Panc1 (cell line): ENCODE results near the gene EPHA6. TPM values are rescaled to one million over a fixed set of nuclear protein-coding genes. Genes with fewer than 3 reads are reported as not detected.
"Not testable (repeated sequence)": the region's sequence is repeated elsewhere in the genome, so short reads cannot be mapped to it uniquely, and the experiment has no call there.

Source experiments
- ATAC-seq: fragments of 200-7000 bp; cut with Tn5 transposase; 2 replicates; pipeline ENCODE4 v1.9.1; 2020; ENCODE audit warnings: mild to moderate bottlenecking, moderate library complexity
- BruUV-seq: library from RNA; stranded (reverse); fragments of 400-500 nt; replicated peaks from 2 replicates; lab custom pipeline; 2021; lab: Mats Ljungman, UMichigan
- CTCF ChIA-PET: fragments of 300-600 bp; sonication (Branson Sonifier 250); formaldehyde crosslinking; loops from one replicate; lab custom pipeline; 2022; ENCODE audit warnings: antibody characterized with exemption; lab: Charles Lee
- POLR2A ChIA-PET: fragments of 300-600 bp; sonication (Branson Sonifier 250); formaldehyde crosslinking; loops from one replicate; lab custom pipeline; 2022; ENCODE audit warnings: antibody characterized with exemption; lab: Charles Lee
- DNase-seq: peaks from one replicate; pipeline ENCODE4 v3.0.0-alpha.2; 2010; ENCODE audit warnings: low read depth, low spot score
- H3K27ac ChIP-seq: 2 replicates; pipeline ENCODE4 v1.5.1; 2011; ENCODE audit warnings: mild to moderate bottlenecking, low read length, inconsistent platforms
- H3K27me3 ChIP-seq: fragments of 200-500 bp; sonication (Bioruptor generic); 2 replicates; pipeline ENCODE4 v1.6.0; 2014; ENCODE audit warnings: low read length, inconsistent platforms; ENCODE audit not compliant: control insufficient read depth, insufficient read depth
- H3K36me3 ChIP-seq: fragments of 200-500 bp; sonication (Bioruptor generic); 2 replicates; pipeline ENCODE4 v1.5.1; 2014; ENCODE audit warnings: inconsistent platforms, mild to moderate bottlenecking, low read length, moderate library complexity; ENCODE audit not compliant: control insufficient read depth, insufficient read depth
- H3K4me1 ChIP-seq: 2 replicates; pipeline ENCODE4 v1.5.1; 2011; ENCODE audit warnings: inconsistent platforms, mild to moderate bottlenecking, low read length, moderate library complexity; ENCODE audit not compliant: control insufficient read depth, insufficient read depth
- H3K4me3 ChIP-seq, 2 experiments: 2 replicates each; pipeline ENCODE4 v1.5.1; 2011 to 2012; ENCODE audit warnings: low read depth in 2 of 2, low read length in 2 of 2, mild to moderate bottlenecking in 2 of 2, inconsistent platforms in 1 of 2, moderate library complexity in 1 of 2
- H3K9me3 ChIP-seq: fragments of 200-500 bp; sonication (Bioruptor generic); 2 replicates; pipeline ENCODE4 v1.5.1; 2014; ENCODE audit warnings: low read depth, mild to moderate bottlenecking, inconsistent platforms, low read length, moderate library complexity; ENCODE audit not compliant: control insufficient read depth, insufficient read depth
- CTCF ChIP-seq: fragments of 450-650 bp; IDR thresholded peaks from 2 replicates; pipeline ENCODE4 v1.5.1; 2017; ENCODE audit warnings: mild to moderate bottlenecking
- POLR2AphosphoS5 ChIP-seq: IDR thresholded peaks from 2 replicates; pipeline ENCODE4 v1.6.1; 2012; ENCODE audit warnings: mild to moderate bottlenecking, low read depth, low read length, moderate library complexity
- REST ChIP-seq, 2 experiments: IDR thresholded peaks; 2 replicates each; pipeline ENCODE4 v1.6.1; 2011 to 2012; ENCODE audit warnings: low read depth in 2 of 2, control low read depth in 1 of 2, low read length in 1 of 2, mild to moderate bottlenecking in 1 of 2, moderate library complexity in 1 of 2; ENCODE audit not compliant: insufficient read depth in 1 of 2
- SIN3A ChIP-seq: IDR thresholded peaks from 2 replicates; pipeline ENCODE4 v1.6.1; 2012; ENCODE audit warnings: low read depth, mild to moderate bottlenecking, low read length, moderate library complexity, borderline replicate concordance; ENCODE audit not compliant: insufficient read depth
- TCF7L2 ChIP-seq: IDR thresholded peaks from 2 replicates; pipeline ENCODE4 v1.6.1; 2011; ENCODE audit warnings: mild to moderate bottlenecking, low read depth, low read length, inconsistent platforms
- in situ Hi-C: cut with HindIII; loops from 2 replicates; pipeline ENCODE4 v1.10.0; 2016; ENCODE audit warnings: low sequenced_read_pairs, low pct_unique_long_range_greater_than_20kb
- intact Hi-C: fragments of 100-400 bp; cut with micrococcal nuclease; formaldehyde crosslinking; loops from one replicate; pipeline ENCODE4 v1.10.0; 2022; ENCODE audit not compliant: unreplicated experiment
- total RNA-seq: library from RNA; stranded (reverse); gene quantifications from one replicate; pipeline ENCODE4 v1.2.1, GENCODE V29; 2021; ENCODE audit not compliant: unreplicated experiment

The EPHA6 gene
- total RNA-seq, 1 experiment from 2014 or later, result 0.57 TPM

- Histone ChIP-seq H3K36me3 (no peaks in the 10 kb centered on the region), H3K27ac (no peak overlapping the region), H3K9me3 (no peaks in the 10 kb centered on the region), H3K27me3 (no peaks in the 10 kb centered on the region), H3K4me3 (no peak overlapping the region), H3K4me1 (no peaks in the 10 kb centered on the region)
- CTCF ChIA-PET, result no interaction called here
- no TSS peak for BruUV-seq
- no peak for ATAC-seq
- in situ Hi-C loops (no loop called here), intact Hi-C loops (no loop called here)
- DNase-seq, result no peak
- POLR2A ChIA-PET, result no interaction called here
- TF ChIP-seq TCF7L2 (no peak), REST (IDR thresholded peaks at IDR 0.05; ENCODE audit: insufficient read depth in 1 of 2, low read depth in 2 of 2, low read length in 1 of 2) (no peak), SIN3A (no peak), CTCF (no peak), POLR2AphosphoS5 (no peak)
These were observed 454.8 kb downstream of the EPHA6 start for GRCh38 chr3:97269202-97269601.

GRCh38 chr3:97276879-97277550 lies 462.6 kb downstream of the EPHA6 start:
- H3K36me3 ChIP-seq, H3K9me3 ChIP-seq, in situ Hi-C loops, DNase-seq, H3K4me1 ChIP-seq, H3K4me3 ChIP-seq, BruUV-seq, CTCF ChIA-PET, intact Hi-C loops, H3K27ac ChIP-seq, H3K27me3 ChIP-seq, POLR2A ChIA-PET, ATAC-seq: not testable (repeated sequence)

GRCh38 chr3:97277708-97278107 lies 463.3 kb downstream of the EPHA6 start:
- ChIA-PET POLR2A (no interaction called here), CTCF (no interaction called here)
- in situ Hi-C loops, result no loop called here
- BruUV-seq, result no TSS peak
- ATAC-seq (no peak), DNase-seq (no peak)
- Histone ChIP-seq H3K36me3 (no peaks in the 10 kb centered on the region), H3K27me3 (no peaks in the 10 kb centered on the region), H3K27ac (no peak overlapping the region), H3K4me3 (no peak overlapping the region), H3K9me3 (no peaks in the 10 kb centered on the region), H3K4me1 (no peaks in the 10 kb centered on the region)
- intact Hi-C loops, result no loop called here
- TF ChIP-seq SIN3A, result no peak
- no peak for TF ChIP-seq CTCF
- TF ChIP-seq REST (IDR thresholded peaks at IDR 0.05; ENCODE audit: insufficient read depth in 1 of 2, low read depth in 2 of 2, low read length in 1 of 2), result no peak
- TF ChIP-seq TCF7L2, result no peak
- TF ChIP-seq POLR2AphosphoS5, result no peak
